AML-193 (cell line): ENCODE measurements around the gene NRG2.

Experiments used
- DNase-seq, 2 experiments: peaks; one replicate each; lab custom pipeline; 2025; lab: John Stamatoyannopoulos, UW

The NRG2 gene

GRCh38 chr5:139903450-139903794 lies 139.7 kb downstream of the NRG2 start:
- DNase-seq = no peak

GRCh38 chr5:139901986-139902385 lies 141.1 kb downstream of the NRG2 start:
- DNase-seq = no peak

GRCh38 chr5:139901251-139901575 lies 141.9 kb downstream of the NRG2 start:
- DNase-seq = no peak

GRCh38 chr5:139900546-139901250 lies 142.4 kb downstream of the NRG2 start:
- DNase-seq = no peak

- DNase-seq = no peak
Measured at GRCh38 chr5:139898981-139899380, 144.1 kb downstream of the NRG2 start.

- DNase-seq = no peak
Measured at GRCh38 chr5:139897982-139898381, 145.1 kb downstream of the NRG2 start.

- no peak for DNase-seq
Measured at GRCh38 chr5:139897342-139897741, 145.8 kb downstream of the NRG2 start.

GRCh38 chr5:139896718-139897117 lies 146.4 kb downstream of the NRG2 start:
- no peak for DNase-seq

GRCh38 chr5:139895647-139896046 lies 147.5 kb downstream of the NRG2 start:
- no peak for DNase-seq

GRCh38 chr5:139895046-139895445 lies 148.1 kb downstream of the NRG2 start:
- no peak for DNase-seq

GRCh38 chr5:139893873-139894272 lies 149.2 kb downstream of the NRG2 start:
- DNase-seq = no peak

- DNase-seq = no peak
Measured at GRCh38 chr5:139889410-139889809, 153.7 kb downstream of the NRG2 start.

- DNase-seq = no peak
Measured at GRCh38 chr5:139888370-139888769, 154.7 kb downstream of the NRG2 start.

- no peak for DNase-seq
Measured at GRCh38 chr5:139886213-139886612, 156.9 kb downstream of the NRG2 start.

GRCh38 chr5:139885857-139886208 lies 157.3 kb downstream of the NRG2 start:
- no peak for DNase-seq

GRCh38 chr5:139885172-139885856 lies 157.8 kb downstream of the NRG2 start:
- no peak for DNase-seq

- no peak for DNase-seq
Measured at GRCh38 chr5:139884734-139885133, 158.4 kb downstream of the NRG2 start.

- no peak for DNase-seq
Measured at GRCh38 chr5:139884144-139884543, 159.0 kb downstream of the NRG2 start.

- DNase-seq = no peak
Measured at GRCh38 chr5:139882961-139883539, 160.0 kb downstream of the NRG2 start.

- DNase-seq = no peak
Measured at GRCh38 chr5:139882316-139882715, 160.8 kb downstream of the NRG2 start.

- no peak for DNase-seq
Measured at GRCh38 chr5:139881143-139881733, 161.9 kb downstream of the NRG2 start.

GRCh38 chr5:139880416-139881142 lies 162.5 kb downstream of the NRG2 start:
- DNase-seq = no peak

GRCh38 chr5:139878093-139878492 lies 165.0 kb downstream of the NRG2 start:
- no peak for DNase-seq
